HG03159 (cell line): ENCODE measurements around the gene BFAR.
"Not testable (repeated sequence)": the region's sequence is repeated elsewhere in the genome, so short reads cannot be mapped to it uniquely, and the experiment has no call there.

ENCODE experiments used
- ATAC-seq: cut with Tn5 transposase; IDR thresholded peaks from one replicate; pipeline ENCODE4 v1.9.1; 2021; ENCODE audit warnings: mild to moderate bottlenecking, moderate library complexity; ENCODE audit not compliant: unreplicated experiment

Gene BFAR

GRCh38 chr16:14685870-14686793 is 53.4 kb downstream of the BFAR start:
- ATAC-seq: not testable (repeated sequence)

- not testable (repeated sequence) for ATAC-seq
Observed at GRCh38 chr16:14694129-14694528, 61.4 kb downstream of the BFAR start, which contains the start of gene PLA2G10. Gene PLA2G10, minus strand, starts transcription at chr16:14694308. Its CDS starts 79 bp downstream, at chr16:14694229.

- ATAC-seq: not testable (repeated sequence)
Observed at GRCh38 chr16:14701859-14702258, 69.1 kb downstream of the BFAR start.

GRCh38 chr16:14702672-14703071 is 69.9 kb downstream of the BFAR start:
- ATAC-seq: not testable (repeated sequence)

GRCh38 chr16:14703156-14704011 is 70.6 kb downstream of the BFAR start, which contains the start of gene NPIPA3:
Gene NPIPA3, plus strand, starts transcription at chr16:14703411. Its CDS starts 5,533 bp downstream, at chr16:14708944.
- peak; percentile 98 for ATAC-seq
